Adrenal gland (tissue), 5 donors: Measurements from ENCODE around the gene CLEC7A.

Source experiments
- CTCF ChIP-seq, 6 experiments: fragments of 450-650 bp in 4 of 6; fragments of 200-600 bp in 2 of 6; sonication (generic) in 1 of 6; IDR thresholded peaks; 1 replicate in 5 of 6; 2 replicates in 1 of 6; pipeline versions ENCODE4 v1.5.1 to v1.8.0; 2016 to 2021; ENCODE audit warnings: antibody characterized with exemption in 6 of 6, mild to moderate bottlenecking in 2 of 6, moderate library complexity in 1 of 6
- POLR2A ChIP-seq, 2 donors: fragments of 450-650 bp; IDR thresholded peaks; one replicate each; pipeline ENCODE4 v1.6.1; 2017; ENCODE audit warnings: antibody characterized with exemption in 2 of 2, mild to moderate bottlenecking in 2 of 2, moderate library complexity in 1 of 2
- donor health status: DM: no; HTN: no; CAD: no.

- TF ChIP-seq CTCF (IDR thresholded peaks at IDR 0.05) (no peak), POLR2A (IDR thresholded peaks at IDR 0.05) (no peak)
These were observed 61.4 kb downstream of the CLEC7A start for GRCh38 chr12:10068644-10069043.
